H9 (cell line): ENCODE results near the gene CCDC192. TPM values are rescaled to one million over a fixed set of nuclear protein-coding genes. Genes with fewer than 3 reads are reported as not detected.
"Not testable (repeated sequence)": the region's sequence is repeated elsewhere in the genome, so short reads cannot be mapped to it uniquely, and the experiment has no call there.

Source experiments
- DNase-seq: peaks from one replicate; pipeline ENCODE4 v3.0.0-alpha.2; 2017
- H2AFZ ChIP-seq: one replicate; pipeline ENCODE4 v1.6.1; 2013; ENCODE audit warnings: mild to moderate bottlenecking, low read length, control low read depth, moderate library complexity
- H2AK5ac ChIP-seq: 2 replicates; pipeline ENCODE4 v1.6.1; 2013; ENCODE audit warnings: low read length, control low read depth, mixed read lengths; ENCODE audit not compliant: insufficient read length
- H2BK120ac ChIP-seq: one replicate; pipeline ENCODE4 v1.6.1; 2013; ENCODE audit warnings: low read depth, mild to moderate bottlenecking, low read length, control low read depth, inconsistent platforms; ENCODE audit not compliant: poor library complexity, severe bottlenecking
- H2BK12ac ChIP-seq: 2 replicates; pipeline ENCODE4 v1.6.1; 2013; ENCODE audit warnings: low read length, control low read depth, mixed read lengths, low read depth; ENCODE audit not compliant: insufficient read length
- H2BK15ac ChIP-seq: 2 replicates; pipeline ENCODE4 v1.6.1; 2013; ENCODE audit warnings: low read depth, low read length, control low read depth
- H2BK20ac ChIP-seq: one replicate; pipeline ENCODE4 v1.6.1; 2013; ENCODE audit warnings: low read depth, mild to moderate bottlenecking, low read length, control low read depth, inconsistent platforms; ENCODE audit not compliant: poor library complexity, severe bottlenecking
- H2BK5ac ChIP-seq: 2 replicates; pipeline ENCODE4 v1.6.1; 2013; ENCODE audit warnings: low read length, control low read depth, mixed read lengths; ENCODE audit not compliant: insufficient read length
- H3K14ac ChIP-seq: 2 replicates; pipeline ENCODE4 v1.6.1; 2013; ENCODE audit warnings: low read length, control low read depth; ENCODE audit not compliant: insufficient read depth
- H3K18ac ChIP-seq: 2 replicates; pipeline ENCODE4 v1.6.1; 2013; ENCODE audit warnings: low read depth, mild to moderate bottlenecking, mixed read lengths, low read length, control low read depth; ENCODE audit not compliant: insufficient read length
- H3K23ac ChIP-seq: 2 replicates; pipeline ENCODE4 v1.6.1; 2013; ENCODE audit warnings: low read length, control low read depth, mixed read lengths, low read depth; ENCODE audit not compliant: insufficient read length
- H3K23me2 ChIP-seq: 2 replicates; pipeline ENCODE4 v1.6.1; 2013; ENCODE audit warnings: low read depth, mild to moderate bottlenecking, mixed read lengths, low read length, control low read depth; ENCODE audit not compliant: insufficient read length, poor library complexity, severe bottlenecking
- H3K27ac ChIP-seq: 2 replicates; pipeline ENCODE4 v1.5.1; 2013; ENCODE audit warnings: low read length, control low read depth, mixed read lengths, low read depth; ENCODE audit not compliant: insufficient read length
- H3K27me3 ChIP-seq: 2 replicates; pipeline ENCODE4 v1.6.1; 2013; ENCODE audit warnings: low read length, control low read depth, inconsistent platforms; ENCODE audit not compliant: insufficient read depth
- H3K4ac ChIP-seq: 2 replicates; pipeline ENCODE4 v1.6.1; 2013; ENCODE audit warnings: low read depth, mild to moderate bottlenecking, control low read depth, inconsistent platforms, low read length, moderate library complexity
- H3K4me1 ChIP-seq: 2 replicates; pipeline ENCODE4 v1.6.1; 2013; ENCODE audit warnings: low read length, control low read depth, inconsistent platforms; ENCODE audit not compliant: insufficient read depth
- H3K4me2 ChIP-seq: 2 replicates; pipeline ENCODE4 v1.6.1; 2013; ENCODE audit warnings: low read length, control low read depth, mixed read lengths; ENCODE audit not compliant: insufficient read length, insufficient read depth
- H3K56ac ChIP-seq: 2 replicates; pipeline ENCODE4 v1.6.1; 2013; ENCODE audit warnings: low read depth, mild to moderate bottlenecking, mixed read lengths, low read length, control low read depth; ENCODE audit not compliant: insufficient read length
- H3K79me1 ChIP-seq: 2 replicates; pipeline ENCODE4 v1.6.1; 2013; ENCODE audit warnings: low read depth, mild to moderate bottlenecking, moderate library complexity, low read length, control low read depth, inconsistent platforms; ENCODE audit not compliant: insufficient read depth, poor library complexity, severe bottlenecking
- H3K79me2 ChIP-seq: 2 replicates; pipeline ENCODE4 v1.6.1; 2013; ENCODE audit warnings: low read length, control low read depth, inconsistent platforms; ENCODE audit not compliant: insufficient read depth
- H3K9ac ChIP-seq: 2 replicates; pipeline ENCODE4 v1.6.1; 2013; ENCODE audit warnings: low read length, control low read depth, mixed read lengths; ENCODE audit not compliant: insufficient read length; ENCODE audit errors: extremely low read depth
- H3K9me3 ChIP-seq: one replicate; pipeline ENCODE4 v1.6.1; 2013; ENCODE audit warnings: low read depth, low read length, inconsistent platforms; ENCODE audit not compliant: control insufficient read depth
- H3T11ph ChIP-seq: one replicate; pipeline ENCODE4 v1.6.1; 2013; ENCODE audit warnings: mild to moderate bottlenecking, low read length, control low read depth, inconsistent platforms
- H4K20me1 ChIP-seq: one replicate; pipeline ENCODE4 v1.6.1; 2013; ENCODE audit not compliant: control insufficient read depth, insufficient read length, insufficient read depth
- H4K5ac ChIP-seq: 2 replicates; pipeline ENCODE4 v1.6.1; 2013; ENCODE audit warnings: low read depth, mild to moderate bottlenecking, mixed read lengths, low read length, control low read depth; ENCODE audit not compliant: insufficient read length
- H4K8ac ChIP-seq: replicated peaks from 2 replicates; pipeline ENCODE4 v1.6.1; 2013; ENCODE audit warnings: low read length, control low read depth, mixed read lengths, low read depth; ENCODE audit not compliant: insufficient read length
- H4K91ac ChIP-seq: 2 replicates; pipeline ENCODE4 v1.6.1; 2013; ENCODE audit warnings: low read depth, mild to moderate bottlenecking, moderate library complexity, mixed read lengths, low read length, control low read depth; ENCODE audit not compliant: insufficient read length
- H3K27ac Mint-ChIP-seq, 3 experiments: 2 replicates in 2 of 3; 3 replicates in 1 of 3; pipeline ENCODE4 v1.8.0; 2020 to 2021; ENCODE audit warnings: mixed read lengths in 3 of 3, mild to moderate bottlenecking in 1 of 3, moderate library complexity in 1 of 3
- H3K27me3 Mint-ChIP-seq: 2 replicates; pipeline ENCODE4 v1.8.0; 2021; ENCODE audit warnings: low read depth, mild to moderate bottlenecking, moderate library complexity, mixed read lengths
- H3K36me3 Mint-ChIP-seq, 3 experiments: 2 replicates in 2 of 3; 3 replicates in 1 of 3; pipeline ENCODE4 v1.8.0; 2020 to 2021; ENCODE audit warnings: low read depth in 3 of 3, mixed read lengths in 3 of 3; ENCODE audit not compliant: insufficient read depth in 1 of 3
- H3K4me1 Mint-ChIP-seq, 2 experiments: 2 replicates each; pipeline ENCODE4 v1.8.0; 2020; ENCODE audit warnings: mixed read lengths in 2 of 2
- H3K4me3 Mint-ChIP-seq, 2 experiments: 2 replicates in 1 of 2; 3 replicates in 1 of 2; pipeline ENCODE4 v1.8.0; 2020 to 2021; ENCODE audit warnings: mild to moderate bottlenecking in 2 of 2, mixed read lengths in 2 of 2, moderate library complexity in 1 of 2
- H3K9me3 Mint-ChIP-seq, 2 experiments: 2 replicates in 1 of 2; 3 replicates in 1 of 2; pipeline ENCODE4 v1.8.0; 2020; ENCODE audit warnings: mild to moderate bottlenecking in 2 of 2, mixed read lengths in 2 of 2, moderate library complexity in 1 of 2
- WGBS: extraction: QIAGEN DNeasy Blood & Tissue Kit; methylation state at CpG from one replicate; pipeline ENCODE4 v1.1.7; 2013; ENCODE audit warnings: missing lambda C conversion rate, low lambda C conversion rate, mixed read lengths; ENCODE audit not compliant: insufficient read length; ENCODE audit errors: extremely low coverage; 5-methylcytosine and 5-hydroxymethylcytosine counted together
- total RNA-seq: library from RNA; stranded (reverse); gene quantifications from 2 replicates; pipeline ENCODE4 v1.2.1, GENCODE V29; 2021
- TF ChIP-seq, protein P1 (sequence below): fragments of 200-600 bp; sonication (generic); conservative IDR thresholded peaks from 3 replicates; pipeline ENCODE4 v1.8.0; 2021; ENCODE audit warnings: antibody characterized with exemption, mild to moderate bottlenecking

Gene CCDC192
- total RNA-seq, 1 experiment from 2014 or later = not detected

DNA sequence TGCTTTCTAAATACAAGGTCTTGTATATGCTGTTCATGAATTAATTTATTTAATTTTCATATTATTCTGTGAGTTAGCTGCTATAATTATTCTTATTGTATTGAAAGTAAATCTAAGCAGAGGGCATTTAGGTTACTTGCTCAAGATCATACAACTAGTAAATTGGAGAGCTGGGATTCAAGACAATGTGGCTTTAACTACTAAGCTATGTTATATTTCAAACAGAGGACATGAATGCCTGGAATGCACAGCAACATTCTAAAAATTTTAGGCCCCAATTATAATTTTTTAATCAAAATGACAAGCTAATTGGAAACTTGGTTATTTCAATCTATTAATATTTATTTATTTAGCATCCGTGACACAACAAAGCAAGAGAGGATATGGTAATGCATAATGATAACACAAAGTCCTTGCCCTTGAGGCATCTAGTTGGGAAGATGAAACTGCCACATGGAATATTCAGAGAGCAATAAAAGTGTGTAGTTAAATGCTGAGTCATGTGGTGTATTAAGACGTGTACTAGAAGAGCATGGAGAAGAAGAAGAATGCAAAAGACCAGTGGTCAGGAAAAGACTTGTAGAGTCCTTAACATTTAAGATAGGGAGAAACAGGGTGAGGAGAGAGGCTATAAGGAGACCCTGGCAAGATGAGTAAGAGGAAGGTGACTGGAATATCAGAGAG lies 29.9 kb upstream of the CCDC192 start:
- no peak overlapping the region for H3K27ac Mint-ChIP-seq

DNA sequence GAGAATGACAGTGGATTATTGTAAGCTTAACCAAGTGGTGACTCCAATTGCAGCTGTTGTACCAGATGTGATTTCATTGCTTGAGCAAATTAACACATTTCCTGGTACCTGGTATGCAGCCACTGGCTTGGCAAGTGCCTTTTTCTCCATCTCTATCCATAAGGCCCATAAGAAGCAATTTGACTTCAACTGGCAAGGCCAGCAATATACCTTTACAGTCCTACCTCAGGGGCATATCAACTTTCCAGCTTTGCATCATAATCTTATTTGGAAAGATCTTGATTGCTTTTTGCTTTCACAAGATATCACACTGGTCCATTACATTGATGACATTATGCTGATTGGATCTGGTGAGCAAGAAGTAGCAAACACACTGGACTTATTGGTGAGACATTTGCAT lies 26.2 kb upstream of the CCDC192 start:
- H2AFZ ChIP-seq, H3K79me1 ChIP-seq, H3K4me2 ChIP-seq, H3K27ac ChIP-seq, H4K8ac ChIP-seq, H3K14ac ChIP-seq, H3K4me1 Mint-ChIP-seq, H3K18ac ChIP-seq, H3K79me2 ChIP-seq, H3K4me1 ChIP-seq, H3K56ac ChIP-seq, H3K36me3 Mint-ChIP-seq, H4K91ac ChIP-seq, H3K4ac ChIP-seq, H3K27me3 Mint-ChIP-seq, H3K9me3 Mint-ChIP-seq, H2BK5ac ChIP-seq, H3T11ph ChIP-seq, DNase-seq, H3K27me3 ChIP-seq, H3K23me2 ChIP-seq, H2BK12ac ChIP-seq, H2BK120ac ChIP-seq, H4K20me1 ChIP-seq, H4K5ac ChIP-seq, H2AK5ac ChIP-seq, H3K9ac ChIP-seq, H3K9me3 ChIP-seq, H2BK15ac ChIP-seq, H3K27ac Mint-ChIP-seq, H3K4me3 Mint-ChIP-seq, H2BK20ac ChIP-seq, H3K23ac ChIP-seq: not testable (repeated sequence)

More for the DNA sequence above, 29.9 kb upstream of the CCDC192 start:
- Histone ChIP-seq H3K9me3 (no peaks in the 10 kb centered on the region), H3K23me2 (no peaks in the 10 kb centered on the region), H2BK5ac (no peak overlapping the region), H3K4me2 (no peak overlapping the region), H2BK120ac (no peak overlapping the region), H3K4ac (no peak overlapping the region), H2BK20ac (no peak overlapping the region), H4K91ac (no peak overlapping the region), H4K8ac (no peak overlapping the region), H3K18ac (no peak overlapping the region), H3K27me3 (no peaks in the 10 kb centered on the region), H4K20me1 (no peaks in the 10 kb centered on the region), H3K56ac (no peak overlapping the region), H3K9ac (no peak overlapping the region), H3K4me1 (no peaks in the 10 kb centered on the region), H3K79me1 (no peaks in the 10 kb centered on the region), H3K27ac (no peak overlapping the region), H2AFZ (no peak overlapping the region), H2BK12ac (no peak overlapping the region), H2AK5ac (no peak overlapping the region), H3T11ph (no peak overlapping the region), H3K23ac (no peak overlapping the region), H3K79me2 (no peaks in the 10 kb centered on the region), H4K5ac (no peak overlapping the region), H2BK15ac (no peak overlapping the region), H3K14ac (no peak overlapping the region)
- Mint-ChIP-seq H3K9me3 (no peaks in the 10 kb centered on the region), H3K36me3 (no peaks in the 10 kb centered on the region; a peak in 1 of 7 replicates), H3K4me3 (no peak overlapping the region), H3K4me1 (no peaks in the 10 kb centered on the region), H3K27me3 (no peaks in the 10 kb centered on the region)
- DNase-seq = no peak
- TF ChIP-seq, protein P1, sequence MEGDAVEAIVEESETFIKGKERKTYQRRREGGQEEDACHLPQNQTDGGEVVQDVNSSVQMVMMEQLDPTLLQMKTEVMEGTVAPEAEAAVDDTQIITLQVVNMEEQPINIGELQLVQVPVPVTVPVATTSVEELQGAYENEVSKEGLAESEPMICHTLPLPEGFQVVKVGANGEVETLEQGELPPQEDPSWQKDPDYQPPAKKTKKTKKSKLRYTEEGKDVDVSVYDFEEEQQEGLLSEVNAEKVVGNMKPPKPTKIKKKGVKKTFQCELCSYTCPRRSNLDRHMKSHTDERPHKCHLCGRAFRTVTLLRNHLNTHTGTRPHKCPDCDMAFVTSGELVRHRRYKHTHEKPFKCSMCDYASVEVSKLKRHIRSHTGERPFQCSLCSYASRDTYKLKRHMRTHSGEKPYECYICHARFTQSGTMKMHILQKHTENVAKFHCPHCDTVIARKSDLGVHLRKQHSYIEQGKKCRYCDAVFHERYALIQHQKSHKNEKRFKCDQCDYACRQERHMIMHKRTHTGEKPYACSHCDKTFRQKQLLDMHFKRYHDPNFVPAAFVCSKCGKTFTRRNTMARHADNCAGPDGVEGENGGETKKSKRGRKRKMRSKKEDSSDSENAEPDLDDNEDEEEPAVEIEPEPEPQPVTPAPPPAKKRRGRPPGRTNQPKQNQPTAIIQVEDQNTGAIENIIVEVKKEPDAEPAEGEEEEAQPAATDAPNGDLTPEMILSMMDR = no peak
- no CpG with 5 or more reads among the region's 2 CpGs for WGBS
